ENCODE measurements around the gene RAP2A.

DNA sequence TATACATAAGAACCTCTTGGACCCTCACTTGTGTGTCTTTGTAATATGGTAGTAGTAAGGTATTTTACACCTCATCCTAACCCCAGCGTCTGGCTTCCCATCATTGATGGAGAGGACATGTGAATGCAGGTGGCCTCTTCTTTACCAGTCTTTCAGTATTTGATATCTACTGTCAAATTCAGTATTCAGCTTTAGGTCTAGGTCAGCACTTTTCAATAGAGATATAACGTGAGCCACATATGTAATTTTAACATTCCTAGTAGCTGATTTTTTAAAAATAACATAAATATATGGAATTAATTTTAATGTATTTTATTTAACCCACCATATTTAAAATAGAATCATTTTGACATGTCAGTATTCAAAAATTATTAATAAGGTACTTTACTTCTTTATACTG, 2.9 kb downstream of the RAP2A start:
- TF ChIP-seq TCFL5 (CRISPR knock-in tag; conservative IDR thresholded peaks at IDR 0.05) (no peak), PHF21A (IDR thresholded peaks at IDR 0.05; ENCODE audit: borderline replicate concordance, low read depth) (no peak), ZBTB5 (IDR thresholded peaks at IDR 0.05) (no peak), ZNF224 (CRISPR knock-in tag; IDR thresholded peaks at IDR 0.05) (no peak), POLR2A (conservative IDR thresholded peaks at IDR 0.05) (no peak), FOSL1 (tag; conservative IDR thresholded peaks at IDR 0.05) (no peak), KLF16 (IDR thresholded peaks at IDR 0.05) (no peak), SREBF2 (CRISPR knock-in tag; IDR thresholded peaks at IDR 0.05) (no peak), EP300 (IDR thresholded peaks at IDR 0.05; ENCODE audit: low read length) (no peak), ZNF384 (IDR thresholded peaks at IDR 0.05; ENCODE audit: low read depth, low read length) (no peak), FOXA1 (IDR thresholded peaks at IDR 0.05; ENCODE audit: borderline replicate concordance) (no peak)
- TF ChIP-seq, protein P1, sequence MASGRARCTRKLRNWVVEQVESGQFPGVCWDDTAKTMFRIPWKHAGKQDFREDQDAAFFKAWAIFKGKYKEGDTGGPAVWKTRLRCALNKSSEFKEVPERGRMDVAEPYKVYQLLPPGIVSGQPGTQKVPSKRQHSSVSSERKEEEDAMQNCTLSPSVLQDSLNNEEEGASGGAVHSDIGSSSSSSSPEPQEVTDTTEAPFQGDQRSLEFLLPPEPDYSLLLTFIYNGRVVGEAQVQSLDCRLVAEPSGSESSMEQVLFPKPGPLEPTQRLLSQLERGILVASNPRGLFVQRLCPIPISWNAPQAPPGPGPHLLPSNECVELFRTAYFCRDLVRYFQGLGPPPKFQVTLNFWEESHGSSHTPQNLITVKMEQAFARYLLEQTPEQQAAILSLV (tag; IDR thresholded peaks at IDR 0.05) = no peak
- TF ChIP-seq, protein P2, sequence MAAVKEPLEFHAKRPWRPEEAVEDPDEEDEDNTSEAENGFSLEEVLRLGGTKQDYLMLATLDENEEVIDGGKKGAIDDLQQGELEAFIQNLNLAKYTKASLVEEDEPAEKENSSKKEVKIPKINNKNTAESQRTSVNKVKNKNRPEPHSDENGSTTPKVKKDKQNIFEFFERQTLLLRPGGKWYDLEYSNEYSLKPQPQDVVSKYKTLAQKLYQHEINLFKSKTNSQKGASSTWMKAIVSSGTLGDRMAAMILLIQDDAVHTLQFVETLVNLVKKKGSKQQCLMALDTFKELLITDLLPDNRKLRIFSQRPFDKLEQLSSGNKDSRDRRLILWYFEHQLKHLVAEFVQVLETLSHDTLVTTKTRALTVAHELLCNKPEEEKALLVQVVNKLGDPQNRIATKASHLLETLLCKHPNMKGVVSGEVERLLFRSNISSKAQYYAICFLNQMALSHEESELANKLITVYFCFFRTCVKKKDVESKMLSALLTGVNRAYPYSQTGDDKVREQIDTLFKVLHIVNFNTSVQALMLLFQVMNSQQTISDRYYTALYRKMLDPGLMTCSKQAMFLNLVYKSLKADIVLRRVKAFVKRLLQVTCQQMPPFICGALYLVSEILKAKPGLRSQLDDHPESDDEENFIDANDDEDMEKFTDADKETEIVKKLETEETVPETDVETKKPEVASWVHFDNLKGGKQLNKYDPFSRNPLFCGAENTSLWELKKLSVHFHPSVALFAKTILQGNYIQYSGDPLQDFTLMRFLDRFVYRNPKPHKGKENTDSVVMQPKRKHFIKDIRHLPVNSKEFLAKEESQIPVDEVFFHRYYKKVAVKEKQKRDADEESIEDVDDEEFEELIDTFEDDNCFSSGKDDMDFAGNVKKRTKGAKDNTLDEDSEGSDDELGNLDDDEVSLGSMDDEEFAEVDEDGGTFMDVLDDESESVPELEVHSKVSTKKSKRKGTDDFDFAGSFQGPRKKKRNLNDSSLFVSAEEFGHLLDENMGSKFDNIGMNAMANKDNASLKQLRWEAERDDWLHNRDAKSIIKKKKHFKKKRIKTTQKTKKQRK (IDR thresholded peaks at IDR 0.05; ENCODE audit: borderline replicate concordance, low read depth, low read length) = no peak
- TF ChIP-seq, protein P3, sequence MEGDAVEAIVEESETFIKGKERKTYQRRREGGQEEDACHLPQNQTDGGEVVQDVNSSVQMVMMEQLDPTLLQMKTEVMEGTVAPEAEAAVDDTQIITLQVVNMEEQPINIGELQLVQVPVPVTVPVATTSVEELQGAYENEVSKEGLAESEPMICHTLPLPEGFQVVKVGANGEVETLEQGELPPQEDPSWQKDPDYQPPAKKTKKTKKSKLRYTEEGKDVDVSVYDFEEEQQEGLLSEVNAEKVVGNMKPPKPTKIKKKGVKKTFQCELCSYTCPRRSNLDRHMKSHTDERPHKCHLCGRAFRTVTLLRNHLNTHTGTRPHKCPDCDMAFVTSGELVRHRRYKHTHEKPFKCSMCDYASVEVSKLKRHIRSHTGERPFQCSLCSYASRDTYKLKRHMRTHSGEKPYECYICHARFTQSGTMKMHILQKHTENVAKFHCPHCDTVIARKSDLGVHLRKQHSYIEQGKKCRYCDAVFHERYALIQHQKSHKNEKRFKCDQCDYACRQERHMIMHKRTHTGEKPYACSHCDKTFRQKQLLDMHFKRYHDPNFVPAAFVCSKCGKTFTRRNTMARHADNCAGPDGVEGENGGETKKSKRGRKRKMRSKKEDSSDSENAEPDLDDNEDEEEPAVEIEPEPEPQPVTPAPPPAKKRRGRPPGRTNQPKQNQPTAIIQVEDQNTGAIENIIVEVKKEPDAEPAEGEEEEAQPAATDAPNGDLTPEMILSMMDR (IDR thresholded peaks at IDR 0.05 in 2 of 3, conservative IDR thresholded peaks at IDR 0.05 in 1 of 3; ENCODE audit: insufficient read depth in 2 of 3, low read depth in 1 of 3, low read length in 3 of 3) = no peak
